DMS53 treated with DMSO at 0.1 percent for 48 hours (cell line): Measurements from ENCODE around the gene CCDC141.

Experiments used
- DNase-seq: peaks from one replicate; lab custom pipeline; 2025; ENCODE audit not compliant: unreplicated experiment; lab: John Stamatoyannopoulos, UW

The CCDC141 gene

DNA sequence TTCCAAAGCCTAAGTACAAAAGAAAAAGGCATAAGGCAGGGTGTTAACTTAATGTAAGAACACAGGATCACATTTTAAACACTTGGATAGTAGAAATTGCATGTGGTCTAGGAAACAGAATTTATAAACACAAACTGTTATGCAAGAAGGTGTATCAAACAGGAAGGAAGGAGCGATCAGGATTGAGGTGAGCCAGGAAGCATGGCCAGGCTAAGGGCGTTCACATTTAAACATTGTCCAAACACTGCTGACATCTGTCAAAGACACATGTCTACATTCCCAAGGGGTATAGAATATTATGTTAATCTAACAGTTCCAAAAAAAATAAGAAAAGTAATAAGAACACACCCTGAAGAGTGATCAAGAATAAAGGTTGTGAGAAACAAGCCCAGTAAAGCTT, 71.3 kb downstream of the CCDC141 start:
- DNase-seq = no peak

DNA sequence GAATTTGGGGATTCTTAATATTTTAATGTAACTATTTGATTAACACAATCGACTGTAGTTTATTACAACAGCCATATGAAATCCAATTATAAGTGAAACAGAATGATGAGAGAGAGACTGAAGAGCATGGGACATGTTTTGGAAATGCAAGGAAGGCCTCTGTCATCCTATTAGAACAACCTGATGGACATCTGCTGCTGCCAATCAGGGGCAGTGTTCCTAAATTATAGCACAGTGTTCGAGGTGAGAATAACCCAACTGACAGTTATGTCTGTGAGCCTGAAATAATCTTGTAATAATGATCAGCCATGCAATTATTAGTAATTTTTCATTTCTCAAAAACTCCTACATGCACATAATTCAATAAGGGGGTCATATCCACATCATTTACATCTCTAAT, 73.6 kb downstream of the CCDC141 start:
- no peak for DNase-seq

DNA sequence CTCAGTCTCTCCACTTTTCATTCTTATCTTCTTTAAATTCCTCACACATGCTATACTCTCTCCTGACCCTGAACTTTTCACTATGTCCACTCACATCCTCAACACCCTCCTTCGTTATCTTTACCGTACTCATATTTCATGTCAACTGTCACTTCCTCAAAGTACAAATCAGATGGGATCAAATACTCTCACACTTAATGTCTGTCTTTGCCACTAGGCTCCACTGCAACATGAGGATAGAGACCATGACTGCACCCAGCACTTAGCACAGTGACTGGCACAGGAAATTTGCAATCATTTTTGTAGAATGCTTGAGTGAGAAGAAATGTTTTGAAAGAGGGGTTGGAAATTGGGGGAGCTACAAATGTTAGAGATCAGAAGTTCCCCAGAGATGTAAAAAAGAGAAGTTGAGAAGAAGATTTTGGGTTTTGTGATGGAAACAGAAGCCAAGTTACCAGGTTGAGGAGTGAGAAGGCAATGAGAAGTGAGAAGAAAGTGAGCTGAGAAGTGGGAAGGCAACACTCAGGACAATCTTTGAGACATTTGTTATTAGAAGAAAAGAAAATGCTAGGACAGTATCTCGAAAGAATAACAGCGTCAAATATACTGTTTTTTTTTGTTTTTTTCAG, 87.0 kb downstream of the CCDC141 start:
- DNase-seq = no peak

- no peak for DNase-seq
Observed at GRCh38 chr2:178962152-178962551, 87.8 kb downstream of the CCDC141 start.

GRCh38 chr2:178954049-178954448, 95.9 kb downstream of the CCDC141 start:
- DNase-seq = no peak

- DNase-seq = no peak
Observed at GRCh38 chr2:178951266-178952006, 98.5 kb downstream of the CCDC141 start.

- no peak for DNase-seq
Observed at GRCh38 chr2:178949584-178949983, 100.4 kb downstream of the CCDC141 start.

DNA sequence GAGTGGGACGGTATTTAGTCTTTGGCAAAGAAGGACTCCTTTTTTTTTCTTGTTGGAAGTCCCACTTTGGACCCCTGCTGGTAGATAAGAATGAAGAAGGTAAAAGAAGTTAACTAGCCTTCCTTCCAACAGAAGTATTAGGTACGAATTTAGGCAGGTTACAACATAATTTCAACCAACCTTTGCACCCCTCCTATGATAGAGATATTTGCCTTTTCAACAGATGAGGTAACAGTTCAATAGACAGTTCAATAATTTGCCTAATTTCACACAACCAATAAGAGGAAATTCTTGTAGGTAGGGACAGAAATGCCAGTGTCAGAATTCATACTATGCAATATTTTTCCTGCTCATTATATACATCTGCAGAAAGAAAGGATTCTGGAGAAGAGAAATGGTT, 100.8 kb downstream of the CCDC141 start:
- no peak for DNase-seq

DNA sequence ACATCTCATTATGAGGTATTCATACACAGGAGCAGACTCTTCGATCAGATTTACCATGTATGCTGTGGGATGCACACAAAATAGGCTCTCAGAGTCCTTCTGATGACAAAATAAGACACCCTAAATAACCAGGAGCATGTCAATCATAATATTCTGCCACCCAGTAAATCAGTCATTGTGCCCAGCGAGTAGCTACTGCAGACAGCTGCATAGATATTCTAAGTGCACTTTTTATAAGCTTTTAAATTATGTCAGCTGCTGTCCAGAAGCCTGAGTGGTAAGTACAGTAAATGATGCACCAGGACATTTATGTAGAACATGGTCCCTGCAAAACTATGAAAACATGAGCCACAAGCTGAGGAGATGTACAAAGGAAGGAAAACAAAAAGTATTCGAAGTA, 102.9 kb downstream of the CCDC141 start:
- DNase-seq = no peak

DNA sequence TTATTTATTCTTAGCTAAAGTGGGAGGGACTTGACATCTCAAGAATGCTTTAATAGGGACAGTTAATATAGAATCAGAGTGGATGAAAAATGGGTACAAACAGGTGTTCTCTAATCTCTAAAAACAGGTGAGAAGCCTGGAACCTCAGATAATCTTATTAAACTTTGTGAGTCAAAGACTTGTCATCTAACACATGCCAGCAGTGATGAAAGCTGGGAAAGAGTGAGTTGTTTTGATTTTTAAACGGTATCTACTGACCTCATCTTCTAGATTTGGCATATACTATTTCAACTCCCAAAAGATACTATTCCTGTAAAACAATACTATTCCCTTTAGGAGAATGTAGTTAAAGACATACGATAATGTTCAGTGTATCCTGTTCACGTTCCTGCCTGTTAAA, 103.4 kb downstream of the CCDC141 start:
- no peak for DNase-seq

DNA sequence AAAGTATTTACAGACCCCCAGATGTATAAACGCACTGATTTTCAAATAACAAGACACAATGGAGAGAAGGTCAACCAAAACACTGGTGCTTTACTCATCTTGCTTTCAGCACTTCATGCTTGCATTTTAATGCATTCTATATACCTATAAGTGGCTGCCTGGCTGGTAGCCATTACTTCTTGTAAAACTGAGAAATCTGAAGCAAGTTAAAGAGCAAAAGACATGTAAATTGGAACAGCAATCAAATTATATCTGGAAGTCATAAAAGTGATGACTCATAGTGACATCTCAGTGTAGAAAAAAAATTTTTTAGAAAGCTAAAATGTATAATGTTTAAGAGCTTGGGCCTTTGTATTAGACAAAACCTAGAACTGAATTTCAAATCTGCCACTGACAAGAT, 106.2 kb downstream of the CCDC141 start:
- no peak for DNase-seq

DNA sequence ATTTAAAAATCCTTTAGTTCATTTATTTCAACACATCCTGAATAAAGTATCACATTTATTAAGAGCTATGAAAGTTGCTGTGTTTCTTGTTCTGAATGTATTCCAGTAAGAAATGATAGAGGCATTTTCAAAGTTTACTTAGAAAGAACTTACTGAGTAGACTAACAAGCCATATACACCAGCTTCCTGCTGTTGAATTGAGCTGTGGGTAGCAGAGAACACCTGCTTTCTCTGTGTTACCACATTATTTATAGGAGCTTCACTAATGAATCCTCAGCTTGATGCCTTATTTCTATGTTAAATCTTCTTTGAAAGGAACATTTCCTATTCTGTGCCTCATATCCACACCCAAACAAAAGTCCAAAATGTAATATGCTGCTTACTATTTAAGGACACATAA, 115.4 kb downstream of the CCDC141 start:
- DNase-seq = no peak

GRCh38 chr2:178933493-178933892, 116.4 kb downstream of the CCDC141 start:
- no peak for DNase-seq

- DNase-seq = no peak
Observed at GRCh38 chr2:178928077-178928476, 121.9 kb downstream of the CCDC141 start.

GRCh38 chr2:178927173-178927572, 122.8 kb downstream of the CCDC141 start:
- no peak for DNase-seq

DNA sequence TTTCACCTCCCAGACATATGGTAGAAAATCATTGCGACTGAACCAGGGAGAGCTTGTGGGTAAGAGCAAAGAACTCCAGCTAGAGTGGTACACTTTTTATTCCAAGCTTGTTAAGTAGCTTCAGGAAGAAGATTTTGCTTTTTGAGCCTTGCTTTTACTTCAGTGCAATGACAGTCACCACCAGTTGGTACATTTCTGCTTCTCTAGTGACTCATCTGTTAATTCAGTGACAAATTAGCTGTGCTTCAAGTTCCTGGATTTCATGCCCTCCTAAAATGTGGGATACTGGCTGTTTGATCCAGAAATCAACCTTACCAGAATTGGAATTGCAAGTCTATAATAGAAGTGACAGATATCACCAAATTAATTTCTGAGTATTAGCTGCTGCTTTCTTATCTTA, 125.1 kb downstream of the CCDC141 start:
- no peak for DNase-seq

- DNase-seq = no peak
Observed at GRCh38 chr2:178923546-178923945, 126.4 kb downstream of the CCDC141 start.

- no peak for DNase-seq
Observed at GRCh38 chr2:178920916-178921513, 128.9 kb downstream of the CCDC141 start.

DNA sequence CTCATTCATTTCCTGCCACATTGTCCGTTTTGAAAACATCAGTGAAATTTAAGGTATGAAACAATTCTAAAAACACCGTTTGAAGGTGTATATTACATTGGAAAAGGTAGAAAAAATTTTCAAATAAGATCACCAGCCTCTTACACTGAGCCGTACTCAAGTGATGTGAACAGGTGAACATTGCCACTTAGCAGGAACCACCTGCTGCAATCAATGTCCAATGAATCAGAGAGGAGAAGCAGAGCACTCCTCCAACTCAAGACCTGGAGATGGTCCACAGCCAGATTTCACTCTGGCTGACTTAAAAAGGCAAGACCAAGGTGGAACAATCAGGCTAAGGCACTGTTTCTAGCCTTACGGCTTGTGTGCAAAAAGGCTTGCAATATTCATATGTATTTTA, 132.4 kb downstream of the CCDC141 start:
- DNase-seq = no peak

DNA sequence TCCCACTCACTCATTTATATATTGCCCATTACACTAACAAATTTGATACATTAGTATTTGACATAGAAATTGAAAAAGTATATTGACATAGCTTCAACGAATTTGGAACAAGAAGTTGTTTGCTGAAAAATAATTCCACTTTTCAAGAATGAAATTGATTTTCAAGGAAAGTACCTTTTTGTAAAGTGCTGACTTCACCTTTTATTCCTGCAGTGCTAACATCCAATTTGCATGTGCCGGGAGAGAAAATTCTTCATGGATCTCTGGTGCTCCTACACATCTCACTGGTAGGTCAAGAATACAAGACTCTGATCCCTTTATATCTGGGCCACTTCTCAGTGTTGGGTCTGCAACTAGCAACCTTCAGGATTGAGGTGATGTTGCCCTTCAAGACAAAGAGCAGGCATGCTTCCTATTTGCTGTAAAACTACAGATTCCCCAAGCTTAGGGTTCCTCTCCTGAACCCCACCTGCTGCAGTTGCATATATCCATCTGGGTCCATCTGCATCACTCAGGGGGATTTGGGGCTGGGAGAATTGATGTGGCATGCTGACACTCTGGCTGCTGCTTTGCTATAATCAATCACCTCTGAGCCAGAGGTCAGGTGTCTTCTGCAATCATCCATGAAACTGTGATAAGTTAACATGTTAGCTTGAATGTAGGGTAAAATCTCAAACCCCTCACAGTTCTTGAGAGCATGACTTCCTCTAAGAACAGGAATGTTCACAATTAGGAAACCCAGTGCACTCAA, 134.3 kb downstream of the CCDC141 start:
- no peak for DNase-seq

DNA sequence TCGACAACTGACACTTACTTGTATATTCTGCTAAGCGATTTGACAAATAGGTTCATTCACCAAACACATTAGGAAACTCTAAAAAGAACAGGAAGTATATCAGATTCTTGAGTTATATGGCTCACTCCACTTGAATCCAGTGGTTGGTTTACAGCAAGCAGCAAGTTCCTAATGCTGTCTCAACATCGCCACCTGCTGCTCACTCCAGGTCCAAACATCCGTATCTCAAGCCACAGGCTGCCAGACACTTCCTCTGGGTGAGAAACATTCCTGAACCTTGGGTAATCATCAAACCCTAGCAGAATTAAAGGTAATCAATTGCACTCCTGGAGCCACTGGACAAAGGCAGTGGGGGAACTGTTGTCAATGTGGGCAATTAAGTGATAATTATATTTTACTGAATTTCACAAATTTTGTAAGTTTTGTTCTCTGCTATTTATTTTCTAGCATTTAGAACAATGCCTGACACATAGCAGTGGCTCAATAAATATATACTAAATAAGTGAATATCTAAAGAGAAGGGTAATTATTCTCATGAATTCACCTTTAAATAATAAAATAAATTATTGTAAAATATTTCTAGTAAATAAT, 135.6 kb downstream of the CCDC141 start:
- peak; percentile 86 for DNase-seq
